Stimulated activated CD8-positive, alpha-beta memory T cell treated with anti-CD3 and anti-CD28 coated beads, Interleukin-2, amount 100 ng/mL, for 1 hour (primary cell): ENCODE results near the gene MED10.
"Not testable (repeated sequence)": the region's sequence is repeated elsewhere in the genome, so short reads cannot be mapped to it uniquely, and the experiment has no call there.

Experiments used
- DNase-seq, 2 donors: peaks; one replicate each; pipeline ENCODE4 v3.0.0-alpha.2; 2020; ENCODE audit warnings: low read depth in 2 of 2

MED10 gene

GRCh38 chr5:6373081-6373846 lies 5.1 kb downstream of the MED10 start:
- DNase-seq, result no peak

- DNase-seq, result no peak
Observed at GRCh38 chr5:6372251-6373080, 5.9 kb downstream of the MED10 start.

- DNase-seq, result no peak
Observed at GRCh38 chr5:6371079-6371810, 7.1 kb downstream of the MED10 start.

- no peak for DNase-seq
Observed at GRCh38 chr5:6370580-6370979, 7.8 kb downstream of the MED10 start.

GRCh38 chr5:6365977-6366590 lies 12.3 kb downstream of the MED10 start:
- DNase-seq, result no peak

GRCh38 chr5:6365142-6365976 lies 13.0 kb downstream of the MED10 start:
- DNase-seq, result no peak

- DNase-seq, result not testable (repeated sequence)
Observed at GRCh38 chr5:6363454-6364011, 14.8 kb downstream of the MED10 start.

- no peak for DNase-seq
Observed at GRCh38 chr5:6362846-6363245, 15.5 kb downstream of the MED10 start.

- DNase-seq, result no peak
Observed at GRCh38 chr5:6361101-6361500, 17.2 kb downstream of the MED10 start.

- no peak for DNase-seq
Observed at GRCh38 chr5:6360323-6361072, 17.8 kb downstream of the MED10 start.

- no peak for DNase-seq
Observed at GRCh38 chr5:6359555-6360322, 18.6 kb downstream of the MED10 start.

- no peak for DNase-seq
Observed at GRCh38 chr5:6358434-6358820, 19.9 kb downstream of the MED10 start.

GRCh38 chr5:6357817-6358433 lies 20.4 kb downstream of the MED10 start:
- DNase-seq, result not testable (repeated sequence)

- DNase-seq, result no peak
Observed at GRCh38 chr5:6356578-6357164, 21.7 kb downstream of the MED10 start.

GRCh38 chr5:6355294-6355693 lies 23.1 kb downstream of the MED10 start:
- no peak for DNase-seq

- DNase-seq, result no peak
Observed at GRCh38 chr5:6354848-6355247, 23.5 kb downstream of the MED10 start.

- no peak for DNase-seq
Observed at GRCh38 chr5:6353602-6354302, 24.6 kb downstream of the MED10 start.
